ENCODE results near the gene TEDC1.

Gene TEDC1

DNA sequence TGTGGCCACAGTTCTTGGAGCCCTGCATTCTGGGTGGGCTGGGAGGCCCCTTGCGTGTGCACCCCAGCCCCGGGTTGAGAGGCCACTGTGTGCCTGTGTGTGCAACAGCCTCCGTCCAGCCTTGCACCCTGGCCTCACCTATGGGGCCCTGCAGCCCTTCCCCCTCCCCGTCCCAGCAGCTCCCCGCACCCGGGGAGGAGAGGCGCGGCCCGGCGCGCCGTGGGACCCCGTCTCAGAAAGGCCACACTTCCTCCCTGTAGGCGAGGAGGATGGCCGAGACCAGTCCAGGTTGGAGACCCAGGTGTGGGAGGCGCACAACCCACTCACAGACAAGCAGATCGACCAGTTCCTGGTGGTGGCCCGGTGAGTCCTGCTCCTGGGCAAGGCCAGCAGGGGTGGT, 33.0 kb upstream of the TEDC1 start:
- DNase-seq = no peak

GRCh38 chr14:105458571-105458970, 32.5 kb upstream of the TEDC1 start:
- DNase-seq = no peak

- no peak for DNase-seq
These were observed 30.9 kb upstream of the TEDC1 start for GRCh38 chr14:105460116-105460515.

- no peak for DNase-seq
These were observed 30.4 kb upstream of the TEDC1 start for GRCh38 chr14:105460616-105461015.

DNA sequence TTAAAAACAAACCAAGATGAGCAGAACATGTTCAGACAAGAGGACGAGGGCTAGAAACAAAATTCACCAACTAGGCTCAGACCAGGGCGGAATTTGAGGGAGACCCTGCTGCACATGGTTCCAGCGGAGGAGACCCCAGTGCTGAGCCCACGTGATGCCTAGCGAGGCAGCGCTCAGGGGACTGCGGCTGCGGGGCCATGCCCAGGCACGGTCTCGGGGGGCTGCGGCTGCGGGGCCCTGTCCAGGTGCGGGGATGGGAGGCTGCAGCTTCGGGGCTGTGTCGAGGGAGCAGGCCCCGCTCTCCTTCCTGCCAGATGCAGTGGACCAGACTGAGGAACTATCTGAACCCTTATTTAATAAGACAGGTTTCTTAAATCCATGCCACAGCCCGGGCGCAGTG, 29.1 kb upstream of the TEDC1 start:
- no peak for DNase-seq

DNA sequence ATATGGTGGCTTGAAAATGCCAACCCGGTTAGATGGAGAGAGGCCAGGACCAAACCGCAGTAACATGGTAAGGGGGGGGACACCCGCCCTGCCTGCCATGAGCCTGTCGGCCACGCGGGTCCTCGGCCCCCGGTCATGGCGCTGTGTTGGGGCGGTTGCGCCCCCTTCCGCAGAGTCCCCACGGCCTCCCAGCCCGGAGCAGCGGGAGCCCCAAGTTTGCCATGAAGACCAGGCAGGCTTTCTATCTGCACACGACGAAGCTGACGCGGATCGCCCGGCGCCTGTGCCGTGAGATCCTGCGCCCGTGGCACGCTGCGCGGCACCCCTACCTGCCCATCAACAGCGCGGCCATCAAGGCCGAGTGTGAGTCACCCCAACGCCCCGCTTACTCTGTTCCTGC, 26.5 kb upstream of the TEDC1 start:
- DNase-seq = no peak

GRCh38 chr14:105465209-105466031, 25.6 kb upstream of the TEDC1 start:
- no peak for DNase-seq

- no peak for DNase-seq
These were observed 24.4 kb upstream of the TEDC1 start for GRCh38 chr14:105466531-105467248.

DNA sequence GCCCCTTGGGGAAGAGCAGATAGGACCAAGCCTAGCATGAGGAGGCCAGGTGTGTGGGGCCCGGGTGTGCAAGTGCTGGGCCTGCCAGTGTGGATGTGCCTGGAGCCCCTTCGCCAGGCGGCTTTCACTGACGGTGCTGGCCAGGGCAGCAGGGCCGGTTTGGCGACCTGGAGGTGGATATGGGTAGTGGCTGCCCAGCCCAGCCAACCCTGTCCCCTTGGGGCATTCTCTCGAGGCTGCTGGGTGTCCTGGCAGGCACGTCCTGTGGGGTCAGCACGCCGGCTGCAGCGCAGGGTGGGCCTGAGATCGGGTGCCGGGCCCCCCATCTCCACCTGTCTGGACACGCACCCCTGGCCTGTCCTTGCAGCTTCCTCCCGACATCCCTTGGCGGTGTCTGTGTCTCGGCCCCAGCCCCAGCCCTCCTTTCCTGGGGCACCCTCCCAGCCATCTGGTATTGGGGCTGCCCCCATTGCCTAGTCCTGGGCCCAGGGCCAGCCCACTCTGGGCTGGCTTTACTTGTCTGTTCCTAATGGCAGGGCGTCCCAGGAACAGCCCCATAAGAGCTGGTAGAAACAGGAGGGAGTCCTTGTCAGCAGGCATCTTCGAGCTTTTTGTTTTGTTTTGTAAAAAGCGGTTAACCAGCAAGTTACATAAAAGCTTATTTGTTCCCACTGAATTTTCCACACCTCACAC, 23.7 kb upstream of the TEDC1 start:
- no peak for DNase-seq

- DNase-seq = no peak
These were observed 23.0 kb upstream of the TEDC1 start for GRCh38 chr14:105467942-105468471.

DNA sequence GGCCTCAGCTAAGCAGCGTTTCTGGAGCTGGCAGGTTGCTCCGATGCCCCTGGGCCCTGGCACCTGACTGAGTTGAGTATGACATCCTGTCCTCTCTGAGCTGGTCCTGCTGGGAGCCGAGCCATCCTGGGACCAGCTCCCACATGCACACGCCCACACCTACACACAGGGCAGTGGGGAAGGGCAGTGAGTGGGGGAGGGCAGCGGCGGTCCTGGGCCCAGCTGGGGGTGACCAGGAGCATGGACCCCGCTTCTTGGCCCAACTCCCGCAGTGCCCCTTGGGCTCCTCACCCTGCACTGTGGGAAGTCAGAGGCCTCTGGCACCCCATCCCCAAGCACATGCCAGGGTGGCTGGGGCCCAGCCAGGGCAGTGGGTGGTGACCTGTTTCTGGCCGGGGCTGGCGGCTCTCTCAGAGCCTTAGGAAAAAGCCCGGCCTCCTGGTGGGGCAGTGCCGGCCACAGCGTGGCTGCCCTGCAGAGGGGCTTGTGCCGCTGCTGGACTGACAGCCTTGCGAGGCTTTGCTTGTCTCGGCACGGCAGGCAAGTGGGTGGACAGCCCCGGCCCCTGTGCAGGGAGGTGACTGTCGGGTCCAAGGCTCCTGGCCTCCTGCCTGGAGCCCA, 22.3 kb upstream of the TEDC1 start:
- no peak for DNase-seq

DNA sequence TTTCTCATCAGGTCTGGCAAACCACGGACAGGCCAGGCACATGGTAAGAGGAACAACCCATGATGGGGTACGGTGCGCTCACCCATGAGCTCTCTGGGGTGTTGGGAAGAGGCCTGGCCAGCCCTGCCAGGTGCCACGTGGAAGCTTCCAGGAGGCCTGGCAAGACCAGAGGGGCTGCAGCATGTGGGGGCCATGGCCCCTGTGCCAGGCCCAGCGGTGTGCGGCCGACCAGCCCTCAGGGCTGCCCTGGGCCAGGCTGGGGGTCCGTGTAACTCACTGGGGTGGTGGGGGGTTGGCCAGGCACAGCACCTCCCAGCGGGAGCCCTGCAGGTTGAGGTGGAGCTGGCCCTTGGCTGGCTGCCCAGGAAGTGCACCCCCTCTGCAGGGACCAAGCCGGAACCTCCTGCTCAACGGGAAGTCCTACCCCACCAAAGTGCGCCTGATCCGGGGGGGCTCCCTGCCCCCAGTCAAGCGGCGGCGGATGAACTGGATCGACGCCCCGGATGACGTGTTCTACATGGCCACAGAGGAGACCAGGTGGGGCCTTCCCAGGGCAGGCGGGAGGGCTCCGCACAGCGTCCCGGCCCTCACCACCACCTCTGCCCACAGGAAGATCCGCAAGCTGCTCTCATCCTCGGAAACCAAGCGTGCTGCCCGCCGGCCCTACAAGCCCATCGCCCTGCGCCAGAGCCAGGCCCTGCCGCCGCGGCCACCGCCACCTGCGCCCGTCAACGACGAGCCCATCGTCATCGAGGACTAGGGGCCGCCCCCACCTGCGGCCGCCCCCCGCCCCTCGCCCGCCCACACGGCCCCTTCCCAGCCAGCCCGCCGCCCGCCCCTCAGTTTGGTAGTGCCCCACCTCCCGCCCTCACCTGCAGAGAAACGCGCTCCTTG, 21.3 kb upstream of the TEDC1 start:
- DNase-seq = no peak

- no peak for DNase-seq
These were observed 20.4 kb upstream of the TEDC1 start for GRCh38 chr14:105470350-105471296.

GRCh38 chr14:105471297-105471821, 19.7 kb upstream of the TEDC1 start:
- DNase-seq = no peak

DNA sequence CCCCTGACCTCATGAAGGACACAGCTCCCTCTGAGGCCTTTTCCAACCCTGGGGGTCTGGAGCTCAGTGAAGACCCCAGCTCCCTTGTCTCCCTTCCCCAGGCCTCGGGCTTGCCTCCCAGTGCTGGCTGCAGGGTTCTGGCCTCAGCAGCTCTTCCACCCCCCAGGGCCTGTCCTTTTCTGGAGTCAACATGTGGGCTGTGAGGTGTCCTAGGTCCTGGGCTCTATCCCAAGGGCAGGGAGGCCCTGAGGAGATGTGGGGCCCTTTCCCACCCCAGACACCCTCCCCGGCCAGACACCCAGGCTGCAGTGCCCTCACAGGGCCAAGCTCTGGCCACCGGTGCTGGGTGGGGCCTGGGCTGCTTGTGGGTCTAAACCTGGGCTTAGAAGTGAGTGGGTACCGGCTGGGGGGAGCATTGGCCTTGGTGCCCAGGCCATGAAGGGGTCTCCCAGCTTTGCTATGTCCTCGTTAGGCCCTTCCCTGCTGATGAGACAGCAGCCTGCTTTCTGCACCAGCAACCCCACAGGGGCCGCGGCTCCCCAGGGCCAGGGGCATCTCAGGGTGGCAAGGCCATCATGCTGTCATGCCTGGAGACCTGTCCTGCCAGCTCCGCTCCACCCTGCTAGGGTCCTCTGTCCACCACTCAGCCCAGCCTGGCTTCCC, 19.1 kb upstream of the TEDC1 start:
- DNase-seq = no peak

DNA sequence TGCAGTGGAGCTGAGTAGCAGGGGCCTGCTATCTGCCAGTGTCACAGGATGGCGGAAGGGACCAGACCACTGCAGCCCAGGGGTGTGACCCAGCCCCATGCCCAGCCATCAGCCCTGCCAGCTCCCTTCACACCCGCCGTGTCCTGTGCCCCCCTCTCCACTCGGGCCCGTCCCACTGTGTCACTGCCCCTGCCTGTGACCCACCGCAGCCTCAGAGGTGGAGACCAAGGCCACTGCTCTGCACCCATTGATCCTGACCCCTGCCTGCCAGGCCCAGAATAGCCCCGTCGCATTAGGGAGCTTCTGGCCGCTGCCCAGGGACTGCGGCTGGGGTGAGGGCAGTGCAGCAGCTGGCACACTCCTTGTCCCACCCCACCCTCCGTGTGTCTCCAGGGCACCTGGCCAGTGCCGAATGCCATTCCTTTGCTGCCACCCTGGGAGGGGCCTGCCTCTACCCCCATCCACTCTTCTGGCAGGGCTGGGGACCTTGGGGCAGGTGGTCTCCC, 18.5 kb upstream of the TEDC1 start:
- DNase-seq = no peak

DNA sequence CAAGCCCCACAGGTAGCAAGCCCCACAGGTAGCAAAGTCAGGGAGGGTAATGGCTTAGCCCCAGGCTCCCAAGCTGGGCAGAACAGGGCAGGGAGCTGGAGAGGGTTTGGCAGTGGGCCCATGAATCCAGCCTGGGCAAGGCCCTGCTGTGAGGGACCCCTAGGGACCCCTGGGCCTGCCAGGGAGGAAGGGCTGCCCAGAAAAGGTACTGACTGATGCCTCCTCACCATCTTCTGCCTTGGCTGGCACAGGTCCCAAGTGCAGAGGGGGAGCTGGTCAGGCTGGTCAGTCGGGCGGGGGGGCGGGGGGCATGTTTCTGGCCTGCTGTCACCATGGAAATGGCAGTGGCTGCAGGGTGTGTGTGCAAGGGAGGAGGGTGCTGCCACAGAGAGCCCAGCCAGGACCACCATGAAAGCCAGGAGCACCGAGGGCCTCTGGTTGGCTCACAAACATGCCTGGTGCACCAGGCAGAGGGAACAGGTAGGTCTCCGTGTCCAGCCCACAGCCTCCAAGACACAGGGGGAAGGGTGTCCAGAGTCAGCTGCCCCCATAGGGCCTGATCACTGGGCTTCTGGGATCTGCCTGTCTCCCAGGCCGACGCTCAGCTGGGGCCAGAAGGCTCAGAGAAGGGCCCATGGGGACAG, 17.9 kb upstream of the TEDC1 start:
- no peak for DNase-seq

DNA sequence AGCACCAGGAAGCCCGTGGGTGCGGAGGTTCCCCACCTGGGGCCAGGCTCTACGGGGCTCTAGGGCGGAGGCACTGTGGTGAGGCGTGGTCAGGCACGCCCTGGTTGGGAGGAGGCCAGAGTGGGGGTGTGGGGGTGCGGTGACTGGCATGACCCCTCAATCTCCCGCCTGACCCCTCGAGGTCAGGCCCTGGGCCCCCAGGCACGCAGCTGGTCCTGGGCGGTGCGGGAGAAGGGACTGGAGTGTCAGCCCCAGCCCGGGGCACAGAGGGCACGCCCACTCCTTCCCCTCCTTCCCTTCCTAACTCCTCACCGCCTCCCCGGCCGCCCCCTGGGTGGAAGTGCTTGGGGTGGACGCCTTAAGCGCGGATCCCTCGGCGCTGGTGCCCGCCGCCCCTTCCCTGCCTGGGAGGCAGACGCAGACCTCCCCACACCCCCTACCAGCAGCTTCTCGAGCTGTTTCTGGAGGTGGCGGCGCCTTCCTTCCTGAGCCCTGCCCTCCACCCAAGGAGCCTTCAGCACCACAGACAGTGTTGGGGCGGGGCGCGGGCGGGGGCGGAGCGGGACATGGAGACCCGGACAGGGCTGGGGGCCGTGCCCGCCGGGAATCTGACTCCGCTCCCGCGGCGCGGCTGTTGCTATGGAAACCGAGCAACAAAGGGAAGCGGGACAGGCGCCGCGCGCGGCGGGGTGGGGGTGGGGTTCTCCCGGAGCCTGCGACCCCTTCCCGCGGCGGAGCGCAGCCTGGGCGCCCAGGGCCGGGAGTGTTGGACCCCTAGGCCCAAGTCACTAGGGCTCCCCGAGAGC, 17.2 kb upstream of the TEDC1 start:
- peak; percentile 88 for DNase-seq
